ENCODE data around the gene SLC2A8.

SLC2A8 gene

DNA sequence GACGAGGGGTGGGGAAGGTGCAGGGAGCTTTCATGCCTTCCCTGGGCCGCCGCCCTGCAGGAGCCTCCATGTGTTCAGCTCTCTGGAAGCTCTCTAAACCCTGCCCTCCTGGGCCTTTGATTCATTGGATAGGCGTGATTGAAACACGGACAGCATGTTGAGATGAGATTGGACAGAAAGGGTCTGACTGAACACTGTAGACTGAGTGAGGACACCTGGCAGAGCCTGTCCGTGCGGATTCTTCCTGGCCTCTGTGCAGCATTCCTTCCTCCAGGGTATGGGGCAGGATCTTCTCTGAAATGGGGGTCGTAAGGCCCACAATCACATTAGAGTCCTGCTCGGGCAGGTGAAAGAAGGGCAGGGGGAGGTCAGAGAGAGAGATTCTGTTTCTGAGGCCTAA is 41.4 kb downstream of the SLC2A8 start:
- no peak for DNase-seq

DNA sequence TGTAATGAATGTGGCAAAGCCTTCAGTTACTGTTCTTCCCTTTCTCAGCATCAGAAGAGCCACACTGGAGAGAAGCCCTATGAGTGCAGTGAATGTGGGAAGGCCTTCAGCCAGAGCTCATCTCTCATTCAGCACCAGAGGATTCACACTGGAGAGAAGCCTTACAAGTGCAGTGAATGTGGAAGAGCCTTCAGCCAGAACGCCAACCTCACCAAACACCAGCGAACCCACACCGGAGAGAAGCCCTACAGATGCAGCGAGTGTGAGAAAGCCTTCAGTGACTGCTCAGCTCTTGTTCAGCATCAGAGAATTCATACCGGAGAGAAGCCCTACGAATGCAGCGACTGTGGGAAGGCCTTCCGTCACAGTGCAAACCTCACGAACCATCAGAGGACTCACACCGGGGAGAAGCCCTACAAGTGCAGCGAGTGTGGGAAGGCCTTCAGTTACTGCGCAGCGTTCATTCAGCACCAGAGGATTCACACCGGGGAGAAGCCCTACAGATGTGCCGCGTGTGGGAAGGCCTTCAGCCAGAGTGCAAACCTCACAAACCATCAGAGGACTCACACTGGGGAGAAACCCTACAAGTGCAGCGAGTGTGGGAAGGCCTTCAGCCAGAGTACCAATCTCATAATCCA is 47.4 kb downstream of the SLC2A8 start:
- no peak for DNase-seq

DNA sequence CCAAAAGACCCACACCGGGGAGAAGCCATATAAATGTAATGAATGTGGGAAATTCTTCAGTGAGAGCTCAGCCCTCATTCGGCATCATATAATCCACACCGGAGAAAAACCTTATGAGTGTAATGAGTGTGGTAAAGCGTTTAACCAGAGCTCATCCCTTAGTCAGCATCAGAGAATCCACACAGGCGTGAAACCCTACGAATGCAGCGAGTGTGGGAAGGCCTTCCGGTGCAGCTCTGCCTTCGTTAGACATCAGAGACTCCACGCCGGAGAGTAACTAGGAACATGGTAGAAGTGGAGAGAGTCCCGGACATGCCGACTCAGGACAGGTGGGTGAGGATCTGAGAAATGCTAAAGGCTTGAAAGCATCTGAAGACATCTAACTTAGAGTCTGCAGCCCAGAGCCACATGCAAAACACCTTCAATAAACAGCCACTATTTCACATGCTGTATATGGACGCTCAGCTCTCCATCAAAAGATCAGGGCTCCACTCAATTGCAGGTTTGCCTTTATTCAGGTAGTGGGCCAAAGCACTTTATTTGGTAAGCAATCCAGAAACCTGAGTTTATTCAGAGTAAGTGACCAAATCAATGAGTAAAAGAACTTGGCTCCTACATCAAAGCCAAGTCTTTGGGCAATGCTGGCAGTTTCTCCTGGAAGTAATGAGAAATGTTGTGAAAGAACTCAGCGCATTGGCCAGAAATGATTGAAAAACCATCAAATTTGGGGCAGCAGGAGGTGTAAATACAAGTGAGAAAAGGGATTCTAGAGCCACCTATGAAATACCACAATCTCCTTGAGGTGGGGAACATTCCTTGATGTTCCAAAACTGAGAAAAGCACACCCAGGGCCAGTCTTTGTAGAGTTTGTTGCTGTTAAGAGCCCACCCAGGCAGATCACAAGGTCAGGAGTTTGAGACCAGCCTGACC is 48.2 kb downstream of the SLC2A8 start:
- DNase-seq = no peak

DNA sequence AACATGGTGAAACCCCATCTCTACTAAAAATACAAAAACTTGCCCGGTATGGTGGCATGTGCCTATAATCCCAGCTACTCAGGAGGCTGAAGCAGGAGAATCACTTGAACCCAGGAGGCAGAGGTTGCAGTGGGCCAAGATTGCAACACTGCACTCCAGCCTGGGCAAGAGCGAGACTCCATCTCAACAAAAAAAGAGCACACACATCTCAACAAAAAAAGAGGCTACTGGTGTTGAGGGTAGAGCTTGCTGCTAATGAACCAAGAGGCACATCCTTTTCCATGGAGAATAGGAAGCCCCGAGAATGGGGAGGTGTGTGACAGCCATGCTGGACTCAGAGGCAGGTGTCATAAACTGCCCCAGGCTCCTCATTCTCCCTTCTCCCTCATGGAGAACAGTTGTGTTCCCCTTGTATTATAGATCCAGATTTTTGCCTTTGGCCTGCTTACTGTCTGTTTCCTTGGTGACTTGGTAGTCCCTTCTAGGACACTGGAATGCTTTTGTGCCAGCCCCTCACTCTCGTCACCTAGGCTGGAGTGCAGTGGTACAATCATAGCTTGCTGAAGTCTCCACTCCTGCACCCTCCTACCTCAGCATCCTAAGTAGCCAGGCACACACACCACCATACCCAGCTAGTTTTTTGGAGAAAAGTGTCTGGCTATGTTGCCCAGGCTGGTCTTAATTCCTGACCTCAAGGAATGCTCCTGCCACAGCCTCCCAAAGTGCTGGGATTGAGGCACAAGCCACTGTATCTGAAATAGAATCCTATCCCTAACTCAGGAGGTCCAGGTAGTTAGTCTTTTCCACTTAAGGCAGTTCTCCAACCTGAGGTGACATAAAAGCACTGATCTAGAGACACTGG is 49.1 kb downstream of the SLC2A8 start:
- no peak for DNase-seq

DNA sequence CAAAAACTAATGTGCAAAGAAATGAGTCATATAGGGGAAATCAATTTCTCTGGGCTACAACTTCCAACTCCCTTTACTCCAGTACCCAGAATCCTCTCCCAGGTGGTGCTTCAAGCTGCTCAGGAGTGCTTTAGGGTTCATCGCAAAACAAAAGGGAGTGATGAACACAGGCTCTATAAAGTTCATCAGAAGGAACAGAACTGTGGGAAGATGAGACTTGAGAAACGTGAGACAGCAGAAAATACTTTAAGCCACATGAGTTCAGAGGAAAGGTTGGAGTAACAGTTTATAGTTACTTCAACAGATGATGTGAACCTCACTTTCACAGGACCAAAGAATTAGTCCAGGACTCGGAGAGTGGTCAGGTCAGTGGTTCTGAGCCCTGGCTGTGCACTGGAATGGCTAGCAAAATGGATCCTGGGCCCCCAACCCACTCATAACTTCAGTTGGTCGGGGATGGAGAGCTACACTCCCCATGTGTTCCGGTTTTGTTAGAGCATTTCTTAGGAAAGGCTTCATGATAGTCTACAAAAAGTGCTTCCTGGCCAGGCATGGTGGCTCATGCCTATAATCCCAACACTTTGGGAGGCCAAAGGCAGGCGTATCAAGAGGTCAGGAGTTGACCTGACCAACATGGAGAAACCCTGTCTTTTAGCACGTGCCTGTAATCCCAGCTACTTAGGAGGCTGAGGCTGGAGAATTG is 49.9 kb downstream of the SLC2A8 start:
- DNase-seq = no peak

DNA sequence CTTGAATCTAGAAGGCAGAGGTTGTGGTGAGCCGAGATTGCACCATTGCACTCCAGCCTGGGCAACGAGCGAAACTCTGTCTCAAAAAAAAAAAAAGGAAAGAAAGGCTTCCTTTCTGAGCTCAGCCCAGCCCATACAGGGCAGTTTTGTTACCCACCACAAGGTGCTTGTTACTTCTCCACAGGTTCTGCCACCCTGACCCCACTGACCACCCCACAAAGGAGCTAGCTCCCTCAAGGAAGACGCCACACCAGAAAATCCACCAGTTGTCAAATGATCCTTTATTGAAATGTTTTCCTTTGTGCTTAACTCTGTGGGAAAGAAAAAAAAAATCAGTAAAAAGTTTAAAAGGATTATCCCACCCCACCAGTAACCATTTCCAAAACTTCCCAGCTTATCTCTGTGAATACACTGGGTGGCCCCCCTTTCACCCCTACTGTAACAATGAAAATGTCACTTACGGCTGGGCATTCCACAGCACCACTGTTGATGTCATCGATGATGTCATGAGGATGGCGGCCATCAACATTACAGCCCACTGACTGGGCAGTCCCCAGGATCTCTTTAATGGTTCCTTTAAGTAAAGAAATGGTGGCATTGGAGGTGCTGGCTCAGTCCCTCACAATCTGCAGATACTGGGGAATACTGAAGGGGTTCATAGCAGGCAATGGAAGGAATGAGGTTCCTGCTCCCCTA is 50.6 kb downstream of the SLC2A8 start:
- no peak for DNase-seq

DNA sequence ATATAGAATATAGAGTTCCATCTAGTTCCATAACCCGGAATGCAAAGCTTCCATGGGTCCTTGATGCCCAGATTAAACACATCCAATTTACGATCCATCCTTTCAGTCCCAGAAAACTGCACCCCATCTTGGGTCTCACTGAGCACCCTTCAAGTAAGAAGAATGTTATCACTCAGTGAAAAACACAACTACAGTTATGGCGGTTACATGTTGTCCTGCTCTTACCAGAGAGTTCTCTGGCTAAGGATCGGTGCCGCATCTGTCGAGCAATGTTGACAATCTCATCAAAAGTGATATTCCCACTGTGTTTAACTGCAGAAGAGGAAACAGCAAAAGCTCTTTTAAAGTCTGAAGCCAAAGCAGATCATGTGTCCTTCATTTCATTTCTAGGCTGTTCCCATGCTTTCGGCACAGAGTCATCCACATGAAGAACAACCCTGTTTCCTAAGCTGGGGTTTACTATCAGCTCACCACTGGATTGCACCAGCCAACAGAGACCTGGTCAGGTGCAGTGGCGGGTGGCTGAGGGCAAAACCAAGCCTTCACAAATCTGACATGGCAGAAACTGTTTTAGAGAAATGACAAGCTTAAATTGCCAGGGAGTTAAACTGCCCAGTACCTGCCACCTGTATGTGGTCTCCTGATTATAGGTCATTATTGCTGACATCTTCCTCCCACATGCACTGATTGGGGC is 51.3 kb downstream of the SLC2A8 start:
- DNase-seq = no peak

DNA sequence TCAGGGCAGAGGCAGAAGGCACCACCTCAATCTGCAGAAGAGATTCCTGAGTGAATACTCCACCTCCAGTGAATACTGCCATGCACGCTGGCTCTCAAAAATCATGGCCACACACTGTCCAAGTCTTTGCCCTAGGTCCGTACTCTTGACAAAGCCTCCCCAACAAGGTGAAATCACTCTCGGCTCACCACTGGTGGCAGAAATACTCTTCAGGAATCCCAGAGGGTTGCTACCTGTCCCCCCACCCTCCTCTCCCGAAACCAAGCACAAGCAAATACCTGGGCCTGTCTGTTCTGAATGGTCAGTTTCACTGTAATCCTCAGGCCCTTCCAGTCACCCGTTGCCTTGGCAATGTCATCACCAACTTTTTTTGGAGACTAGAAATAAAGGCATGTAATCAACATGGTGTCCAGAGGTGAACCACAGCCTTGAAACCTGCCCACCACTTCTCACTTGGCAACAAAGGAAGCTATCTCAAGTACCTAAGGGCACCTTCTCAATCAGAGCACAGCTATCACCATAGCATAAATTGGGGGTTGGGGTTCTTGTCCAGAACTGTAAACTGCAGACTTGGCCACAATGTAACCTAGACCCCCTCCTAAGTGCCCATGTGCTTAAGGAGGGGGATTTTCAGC is 52.5 kb downstream of the SLC2A8 start:
- no peak for DNase-seq

DNA sequence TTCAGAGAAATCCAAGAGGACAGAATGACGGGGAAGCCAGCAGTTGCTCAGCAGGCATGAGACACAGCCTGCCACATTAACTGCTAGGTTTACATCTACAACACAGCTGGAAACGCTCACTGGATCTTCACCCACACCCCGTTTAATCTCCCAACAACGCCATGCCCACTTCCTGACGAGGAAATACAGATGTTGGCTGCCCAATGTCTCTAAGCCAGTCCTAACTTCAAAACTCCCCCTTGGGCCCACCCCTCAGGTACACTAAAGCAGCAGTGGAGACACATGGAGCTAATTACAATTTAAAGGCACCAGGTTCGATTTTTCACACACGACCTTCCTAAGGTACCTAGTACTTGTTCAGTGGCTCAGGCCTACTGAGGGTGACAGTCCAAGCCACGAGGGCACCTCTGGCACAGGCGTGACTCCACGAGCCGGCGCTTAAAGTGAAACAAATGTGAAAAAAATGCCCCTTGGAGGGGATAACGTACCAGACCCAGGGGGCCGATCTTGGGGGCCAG is 53.3 kb downstream of the SLC2A8 start:
- no peak for DNase-seq

DNA sequence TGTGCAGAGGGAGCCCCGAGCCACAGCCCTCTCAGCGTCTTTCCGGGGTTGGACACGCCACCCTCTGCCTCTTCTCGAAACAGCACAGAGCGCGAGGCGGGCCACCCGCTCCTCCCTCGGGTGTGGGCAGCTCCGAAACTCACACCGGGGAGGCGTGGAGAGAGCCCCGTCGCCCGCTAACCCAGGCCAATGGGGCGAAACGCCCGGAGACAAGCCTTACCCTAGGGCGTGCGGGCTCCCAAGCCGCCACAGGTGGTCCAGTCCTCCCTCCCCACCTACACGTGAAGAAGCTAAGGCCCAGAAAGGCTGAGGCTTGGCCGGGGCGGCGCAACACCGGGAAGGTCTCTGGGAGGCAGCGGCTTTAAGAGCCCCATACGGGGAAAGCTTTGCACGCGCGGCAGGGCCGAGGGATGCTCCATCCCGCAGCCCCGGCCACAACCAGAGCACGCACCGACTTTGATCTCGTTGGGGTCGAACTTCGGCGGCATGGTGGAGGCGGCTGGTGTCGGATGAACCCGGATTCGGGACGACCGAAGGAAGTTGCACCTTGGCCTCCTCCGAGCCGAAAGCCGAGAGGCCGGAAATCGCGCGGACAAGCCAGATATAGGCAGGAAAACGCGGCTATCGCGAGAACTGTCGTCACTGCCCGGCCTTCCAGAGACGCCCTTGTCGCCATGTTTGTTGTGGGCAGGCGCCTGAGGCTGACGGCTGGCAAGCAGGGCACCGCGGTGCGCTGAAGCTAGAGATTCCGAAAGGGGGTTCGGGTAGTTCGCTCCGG is 54.0 kb downstream of the SLC2A8 start, which contains the start of the genes LRSAM1 and RPL12:
LRSAM1 (plus strand) TSS at position 681 of the 778 bp plus-strand sequence. CDS start 3,018 bp downstream, outside the sequence.
RPL12 (minus strand) TSS at position 577 of the 778 bp plus-strand sequence; CDS start at position 488, 89 bp downstream.
- DNase-seq = peak; percentile 99 to 100

DNA sequence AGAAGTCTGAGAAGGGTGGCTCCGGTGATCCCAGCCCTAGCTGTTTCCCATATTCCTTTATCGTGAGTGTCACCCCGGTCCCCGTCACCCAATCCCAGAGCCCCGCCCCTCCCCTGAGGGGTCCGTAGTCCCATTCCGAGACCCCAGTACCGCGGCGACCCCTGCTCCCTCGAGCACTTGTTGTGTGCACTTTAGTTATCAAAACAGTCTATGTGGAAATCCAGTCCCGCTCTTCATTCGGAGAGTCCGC is 54.6 kb downstream of the SLC2A8 start:
- no peak for DNase-seq

DNA sequence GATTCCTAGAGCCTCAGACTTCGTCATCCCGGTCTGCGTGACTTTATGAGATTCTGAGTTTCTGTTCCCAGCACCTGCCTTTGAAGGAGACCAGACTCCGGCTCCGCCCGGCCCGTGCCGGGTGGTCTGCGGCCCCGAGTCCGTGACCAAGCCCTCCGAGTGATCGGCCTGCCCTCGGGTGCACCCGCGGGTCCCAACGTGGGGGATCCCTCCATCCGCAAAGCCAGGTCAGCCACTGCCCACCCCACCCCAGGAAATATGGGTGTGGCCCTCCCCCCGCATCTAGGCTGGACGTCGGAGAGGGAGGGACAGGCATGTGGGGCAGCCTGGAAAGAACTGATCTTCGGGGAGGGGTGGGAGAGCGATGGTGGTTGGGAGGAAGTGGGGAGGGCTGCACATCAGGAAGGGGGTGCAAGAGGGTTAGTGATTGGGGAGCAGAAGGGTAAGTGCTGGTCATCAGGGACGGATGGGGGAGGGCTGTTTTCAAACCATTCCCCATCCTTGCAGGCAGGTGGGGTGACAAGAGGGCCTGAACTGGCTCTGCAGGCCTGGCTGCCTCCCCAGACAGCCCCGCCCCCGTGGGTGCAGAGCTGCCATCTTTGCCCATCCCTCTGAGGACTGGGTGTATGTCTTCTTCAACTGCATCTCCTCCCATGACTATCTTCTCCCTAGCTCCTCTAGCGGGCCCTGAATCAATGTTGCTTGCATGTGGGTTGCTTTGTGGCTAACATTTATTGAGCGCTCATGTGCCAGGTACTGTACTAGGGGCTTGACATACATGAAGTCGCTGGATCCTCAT is 55.1 kb downstream of the SLC2A8 start:
- peak in 1 of 2 donors; percentile 44 for DNase-seq

DNA sequence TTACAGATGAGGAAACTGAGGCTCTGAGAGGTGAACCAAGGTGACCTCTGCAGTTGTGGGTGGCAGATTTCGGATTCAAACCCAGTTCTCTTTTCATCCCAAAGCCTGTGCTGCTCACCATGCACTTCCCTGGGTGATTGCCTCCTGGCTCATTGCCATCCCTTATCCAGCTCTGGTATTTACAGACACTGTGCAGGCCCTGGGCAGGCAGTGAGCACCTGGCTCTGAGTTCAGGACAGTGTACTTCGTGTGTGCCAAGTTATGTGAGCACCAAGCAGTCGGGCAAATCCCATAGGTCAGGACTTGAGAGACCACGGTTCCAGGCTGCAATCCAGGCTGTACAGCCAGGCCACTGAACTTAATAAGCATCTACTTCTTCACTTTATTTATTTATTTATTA is 55.7 kb downstream of the SLC2A8 start:
- no peak for DNase-seq

DNA sequence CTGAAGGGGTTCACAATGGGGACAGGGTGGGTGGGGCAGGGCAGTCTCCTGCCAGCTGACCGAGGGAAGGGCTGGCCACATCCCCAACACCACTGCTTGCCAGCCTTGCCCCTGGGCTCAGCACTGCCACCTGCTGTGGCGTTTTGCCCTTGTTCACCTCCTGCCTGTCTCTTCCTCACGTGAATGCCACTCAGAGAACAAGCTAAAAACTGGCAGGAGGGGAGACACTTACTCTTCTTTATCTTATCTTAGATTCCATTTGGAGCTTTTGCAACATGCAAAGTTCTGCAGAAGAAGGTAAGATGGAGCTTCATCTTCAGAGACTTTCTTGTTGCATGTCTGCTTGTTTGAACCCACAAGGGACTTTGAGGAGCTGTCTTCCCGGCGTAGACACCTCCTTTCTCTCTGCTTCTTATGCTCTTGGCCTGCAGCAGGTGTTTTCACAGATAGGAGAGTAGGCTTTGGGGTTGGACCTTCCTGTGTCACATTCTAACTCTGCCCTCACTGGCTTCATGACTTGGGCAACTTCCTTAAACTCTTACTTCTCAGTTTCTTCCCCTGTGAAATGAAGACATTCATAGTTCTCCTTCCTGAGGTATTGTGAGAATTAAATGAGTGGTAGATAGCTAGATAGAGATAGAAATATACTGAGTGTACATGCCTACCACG is 58.5 kb downstream of the SLC2A8 start:
- peak in 1 of 2 donors; percentile 18 for DNase-seq

DNA sequence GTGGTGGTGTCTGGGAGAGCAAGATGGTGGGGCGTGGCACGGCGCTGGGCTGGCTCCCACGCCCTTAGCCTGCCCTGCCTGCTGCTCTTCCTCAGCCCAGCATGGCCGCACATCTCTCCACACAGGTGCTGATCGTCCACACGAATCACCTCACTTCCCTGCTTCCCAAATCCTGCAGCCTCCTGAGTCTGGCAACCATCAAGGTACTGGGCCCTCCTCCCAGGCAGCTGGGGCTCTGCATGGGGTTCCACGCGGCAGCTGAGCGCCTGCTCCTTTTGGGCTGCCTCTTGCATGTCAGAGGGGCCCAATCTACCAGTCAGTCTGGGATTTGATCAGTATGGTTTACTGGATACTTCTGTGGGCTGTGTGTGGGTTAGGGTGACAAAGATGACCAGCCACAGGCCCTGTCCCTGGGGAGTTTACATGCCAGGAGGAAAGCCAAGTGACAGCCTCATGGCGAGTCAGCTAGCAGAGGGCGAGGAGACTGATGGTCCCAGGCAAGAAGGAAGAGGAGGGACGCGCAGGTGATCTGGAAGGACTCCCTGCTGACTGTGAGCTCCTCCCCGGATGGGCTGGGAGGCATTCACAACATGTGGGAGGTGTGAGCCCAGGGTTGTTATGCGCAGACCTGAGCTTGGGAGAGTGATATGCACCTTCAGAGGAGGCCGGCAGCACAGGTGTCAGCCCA is 60.4 kb downstream of the SLC2A8 start:
- DNase-seq = no peak
